HCT116 (cell line): Measurements from ENCODE around the gene INCA1. TPM values are rescaled to one million over a fixed set of nuclear protein-coding genes. Genes with fewer than 3 reads are reported as not detected.

Experiments
- ATAC-seq: fragments of 200-7000 bp; cut with Tn5 transposase; 2 replicates; pipeline ENCODE4 v1.9.1; 2020; ENCODE audit warnings: mild to moderate bottlenecking, moderate library complexity
- BruUV-seq: library from RNA; stranded (reverse); fragments of 400-500 nt; replicated peaks from 2 replicates; lab custom pipeline; 2021; lab: Mats Ljungman, UMichigan
- CTCF ChIA-PET: fragments of 300-600 bp; sonication (Branson Sonifier 250); formaldehyde crosslinking; loops from one replicate; lab custom pipeline; 2021; ENCODE audit warnings: antibody characterized with exemption; lab: Charles Lee
- POLR2A ChIA-PET: fragments of 300-600, 350-600 bp; sonication (Branson Sonifier 250); formaldehyde crosslinking; loops from one replicate; lab custom pipeline; 2021; ENCODE audit warnings: antibody characterized with exemption; lab: Charles Lee
- RAD21 ChIA-PET, 2 experiments: fragments of 300-600 bp; sonication (Branson Sonifier 250); formaldehyde crosslinking; loops; one replicate each; lab custom pipeline; 2023; ENCODE audit warnings: low total read pairs in 2 of 2; ENCODE audit not compliant: uncharacterized antibody in 2 of 2, unreplicated experiment in 2 of 2, low non-redundant PET in 1 of 2; lab: Charles Lee
- DNase-seq: peaks from one replicate; pipeline ENCODE4 v3.0.0-alpha.2; 2010; ENCODE audit warnings: low read depth, low spot score
- H2AFZ ChIP-seq: fragments of 200-600 bp; shearing (Covaris generic), sonication (generic); 2 replicates; pipeline ENCODE4 v1.6.1; 2017; ENCODE audit warnings: low read depth, mixed run types, mixed read lengths, antibody characterized with exemption, low read length; ENCODE audit not compliant: poor library complexity, severe bottlenecking
- H3K27ac ChIP-seq: 2 replicates; pipeline ENCODE4 v1.5.1; 2012; ENCODE audit warnings: low read depth, low read length
- H3K27me3 ChIP-seq: fragments of 200-600 bp; sonication (generic); 2 replicates; pipeline ENCODE4 v1.6.1; 2016; ENCODE audit warnings: mixed run types, low read length, mixed read lengths; ENCODE audit not compliant: insufficient read depth
- H3K36me3 ChIP-seq, 2 experiments: fragments of 200-500 bp in 1 of 2; fragments of 200-600 bp in 1 of 2; sonication (Bioruptor generic) in 1 of 2; sonication (generic) in 1 of 2; 2 replicates each; pipeline versions ENCODE4 v1.5.1 to v1.6.1; 2014 to 2016; ENCODE audit warnings: low read length in 2 of 2, inconsistent platforms in 1 of 2, mixed read lengths in 1 of 2, mixed run types in 1 of 2; ENCODE audit not compliant: insufficient read depth in 2 of 2, control insufficient read depth in 1 of 2
- H3K4me1 ChIP-seq, 2 experiments: fragments of 200-600 bp in 1 of 2; sonication (generic) in 1 of 2; 2 replicates each; pipeline versions ENCODE4 v1.5.1 to v1.6.1; 2012 to 2017; ENCODE audit warnings: low read length in 2 of 2, inconsistent platforms in 1 of 2, mild to moderate bottlenecking in 1 of 2, mixed read lengths in 1 of 2, mixed run types in 1 of 2, moderate library complexity in 1 of 2; ENCODE audit not compliant: insufficient read depth in 2 of 2, control insufficient read depth in 1 of 2
- H3K4me2 ChIP-seq: fragments of 200-600 bp; sonication (generic); 2 replicates; pipeline ENCODE4 v1.6.1; 2017; ENCODE audit warnings: mixed run types, low read length, mixed read lengths
- H3K4me3 ChIP-seq, 2 experiments: fragments of 200-600 bp in 1 of 2; sonication (generic) in 1 of 2; replicated peaks in 1 of 2; 2 replicates each; pipeline ENCODE4 v1.5.1; 2011 to 2016; ENCODE audit warnings: low read length in 2 of 2, control low read depth in 1 of 2, low read depth in 1 of 2, mild to moderate bottlenecking in 1 of 2, mixed read lengths in 1 of 2, mixed run types in 1 of 2
- H3K79me2 ChIP-seq: fragments of 200-600 bp; sonication (generic); 2 replicates; pipeline ENCODE4 v1.6.1; 2017; ENCODE audit warnings: mild to moderate bottlenecking, mixed run types, low read length, moderate library complexity, mixed read lengths; ENCODE audit not compliant: insufficient read depth
- H3K9ac ChIP-seq: fragments of 200-600 bp; sonication (generic); 2 replicates; pipeline ENCODE4 v1.6.1; 2016; ENCODE audit warnings: low read length, mixed read lengths
- H3K9me2 ChIP-seq: fragments of 200-600 bp; sonication (generic), shearing (Covaris generic); 2 replicates; pipeline ENCODE4 v1.6.1; 2017; ENCODE audit warnings: mixed run types, mild to moderate bottlenecking, moderate library complexity; ENCODE audit not compliant: insufficient read depth
- H3K9me3 ChIP-seq, 2 experiments: fragments of 200-500 bp in 1 of 2; fragments of 200-600 bp in 1 of 2; sonication (Bioruptor generic) in 1 of 2; sonication (generic) in 1 of 2; 2 replicates each; pipeline ENCODE4 v1.6.1; 2014 to 2017; ENCODE audit warnings: low read length in 2 of 2, mixed read lengths in 2 of 2, inconsistent platforms in 1 of 2, low read depth in 1 of 2, mild to moderate bottlenecking in 1 of 2, mixed run types in 1 of 2, moderate library complexity in 1 of 2; ENCODE audit not compliant: control insufficient read depth in 1 of 2, insufficient read depth in 1 of 2
- H4K20me1 ChIP-seq: fragments of 200-600 bp; sonication (generic), shearing (Covaris generic); 2 replicates; pipeline ENCODE4 v1.6.1; 2017; ENCODE audit warnings: mixed run types, mild to moderate bottlenecking, moderate library complexity; ENCODE audit not compliant: insufficient read depth
- CTCF ChIP-seq, 3 experiments: fragments of 200-600 bp in 1 of 3; sonication (generic) in 1 of 3; IDR thresholded peaks in 2 of 3; conservative IDR thresholded peaks in 1 of 3; 2 replicates each; pipeline ENCODE4 v1.5.1; 2012 to 2017; ENCODE audit warnings: low read depth in 2 of 3, low read length in 2 of 3, antibody characterized with exemption in 1 of 3, borderline replicate concordance in 1 of 3, control low read depth in 1 of 3, mild to moderate bottlenecking in 1 of 3, mixed read lengths in 1 of 3, mixed run types in 1 of 3, moderate library complexity in 1 of 3; ENCODE audit not compliant: insufficient read depth in 1 of 3
- POLR2A ChIP-seq: IDR thresholded peaks from 2 replicates; pipeline ENCODE4 v1.7.0; 2011; ENCODE audit warnings: borderline replicate concordance; ENCODE audit not compliant: insufficient read depth, insufficient read length; ENCODE audit errors: extremely low read depth
- SP1 ChIP-seq: IDR thresholded peaks from 2 replicates; pipeline ENCODE4 v1.6.1; 2012; ENCODE audit warnings: low read depth
- SRF ChIP-seq: IDR thresholded peaks from 2 replicates; pipeline ENCODE4 v1.6.1; 2012; ENCODE audit warnings: low read depth
- intact Hi-C: fragments of 100-400 bp; cut with micrococcal nuclease; formaldehyde crosslinking; loops from 2 replicates; pipeline ENCODE4 v1.10.0; 2022
- total RNA-seq: library from RNA; stranded (reverse); gene quantifications from one replicate; pipeline ENCODE4 v1.2.1, GENCODE V29; 2021; ENCODE audit not compliant: unreplicated experiment

INCA1 gene
- total RNA-seq, 1 experiment from 2014 or later: 0.74 TPM

GRCh38 chr17:4994081-4994595, 3.2 kb downstream of the INCA1 start (continued):
- TF ChIP-seq CTCF (IDR thresholded peaks at IDR 0.05 in 2 of 3, conservative IDR thresholded peaks at IDR 0.05 in 1 of 3; ENCODE audit: borderline replicate concordance in 1 of 3, insufficient read depth in 1 of 3, low read depth in 2 of 3, low read length in 2 of 3): no peak
- TF ChIP-seq SP1: no peak

GRCh38 chr17:4987767-4988567, 9.4 kb downstream of the INCA1 start:
- Histone ChIP-seq H3K4me2 (peak overlapping the region; percentile 99), H3K9ac (peak overlapping the region; percentile 90), H2AFZ (peak overlapping the region; percentile 78), H3K27me3 (no peaks in the 10 kb centered on the region), H3K9me2 (no peaks in the 10 kb centered on the region), H3K4me3 (peak overlapping the region; percentile 72 to 97), H3K36me3 (no peaks in the 10 kb centered on the region; a peak in 1 of 4 replicates), H3K4me1 (peaks cover 7 to 24% of the 10 kb centered on the region in 2 experiments), H3K79me2 (peaks cover 15% of the 10 kb centered on the region), H3K9me3 (no peaks in the 10 kb centered on the region), H4K20me1 (no peaks in the 10 kb centered on the region), H3K27ac (peak overlapping the region; percentile 84)
- DNase-seq (no peak), ATAC-seq (no peak)
- RAD21 ChIA-PET: no interaction called here
- CTCF ChIA-PET: interaction anchor here (0.6 to 1.4 kb wide), 3 partner anchors 21 to 242 kb away, joined by 3 to 9 read pairs (median 3); partner anchors contain the start of gene SPAG7
- POLR2A ChIA-PET: interaction anchor here (0.6 to 1.9 kb wide), 6 partner anchors 9 to 79 kb away, joined by 4 to 16 read pairs (median 7); partner anchors contain the start of genes INCA1, KIF1C, RNF167 and SLC25A11
- intact Hi-C loops: loop anchor here (1.0 to 5.0 kb wide), 3 partner anchors 21 to 79 kb away; partner anchors contain the start of genes PFN1 and SPAG7
- BruUV-seq: TSS peak; percentile 84
- TF ChIP-seq SRF: no peak
- peak; percentile 2 for TF ChIP-seq POLR2A
